CD14-positive monocyte (primary cell): Measurements from ENCODE around the gene PMM1. TPM values are rescaled to one million over a fixed set of nuclear protein-coding genes. Genes with fewer than 3 reads are reported as not detected.
A peak's percentile ranks its signal among the peaks of the same experiment; 100 is the strongest.

Experiments used
- DNase-seq, 3 donors: peaks; one replicate each; pipeline ENCODE4 v3.0.0-alpha.2; 2011 to 2022
- H2AFZ ChIP-seq: 2 replicates; pipeline ENCODE4 v1.6.0; 2012; ENCODE audit warnings: mild to moderate bottlenecking, low read depth, low read length, inconsistent platforms; ENCODE audit not compliant: insufficient read depth, poor library complexity, severe bottlenecking
- H3K27ac ChIP-seq, 2 donors: 1 replicate in 1 of 2; 2 replicates in 1 of 2; pipeline ENCODE4 v1.5.1; 2012 to 2013; ENCODE audit warnings: low read length in 2 of 2, control low read depth in 1 of 2, inconsistent platforms in 1 of 2, low read depth in 1 of 2, mild to moderate bottlenecking in 1 of 2
- H3K27me3 ChIP-seq, 2 donors: one replicate each; pipeline versions ENCODE4 v1.6.0 to v1.6.1; 2011 to 2013; ENCODE audit warnings: low read length in 2 of 2; ENCODE audit not compliant: control insufficient read depth in 2 of 2, insufficient read depth in 2 of 2
- H3K36me3 ChIP-seq, 2 donors: replicated peaks in 1 of 2; 1 replicate in 1 of 2; 2 replicates in 1 of 2; pipeline versions ENCODE4 v1.5.1 to v1.6.1; 2012 to 2013; ENCODE audit warnings: low read length in 2 of 2, control low read depth in 1 of 2, inconsistent platforms in 1 of 2, mild to moderate bottlenecking in 1 of 2; ENCODE audit not compliant: insufficient read depth in 2 of 2, control insufficient read depth in 1 of 2
- H3K4me1 ChIP-seq, 2 donors: 1 replicate in 1 of 2; 2 replicates in 1 of 2; pipeline versions ENCODE4 v1.5.1 to v1.6.1; 2012 to 2013; ENCODE audit warnings: low read length in 2 of 2, control low read depth in 1 of 2, inconsistent platforms in 1 of 2, mild to moderate bottlenecking in 1 of 2, moderate library complexity in 1 of 2; ENCODE audit not compliant: insufficient read depth in 2 of 2, control insufficient read depth in 1 of 2
- H3K4me2 ChIP-seq: replicated peaks from 2 replicates; pipeline ENCODE3; 2012; ENCODE audit warnings: low read length, moderate library complexity, mild to moderate bottlenecking; ENCODE audit not compliant: poor library complexity, severe bottlenecking; ENCODE audit errors: extremely low read depth
- H3K4me3 ChIP-seq, 3 experiments: fragments of 200-600 bp in 1 of 3; sonication (generic) in 1 of 3; replicated peaks in 1 of 3; 1 replicate in 2 of 3; 2 replicates in 1 of 3; pipeline ENCODE4 v1.5.1; 2011 to 2013; ENCODE audit warnings: low read length in 3 of 3, mild to moderate bottlenecking in 3 of 3, control low read depth in 2 of 3, low read depth in 2 of 3, inconsistent platforms in 1 of 3, moderate library complexity in 1 of 3
- H3K79me2 ChIP-seq: 2 replicates; pipeline ENCODE4 v1.6.0; 2012; ENCODE audit warnings: mild to moderate bottlenecking, control low read depth, inconsistent platforms, low read length, moderate library complexity; ENCODE audit not compliant: insufficient read depth
- H3K9ac ChIP-seq: 2 replicates; pipeline ENCODE4 v1.6.0; 2017; ENCODE audit warnings: low read length, mild to moderate bottlenecking; ENCODE audit not compliant: insufficient read depth, poor library complexity, severe bottlenecking
- H3K9me3 ChIP-seq, 2 donors: replicated peaks in 1 of 2; 1 replicate in 1 of 2; 2 replicates in 1 of 2; pipeline versions ENCODE4 v1.5.1 to v1.6.1; 2012 to 2013; ENCODE audit warnings: low read length in 2 of 2, control low read depth in 1 of 2; ENCODE audit not compliant: control insufficient read depth in 1 of 2, insufficient read depth in 1 of 2
- H4K20me1 ChIP-seq: 2 replicates; pipeline ENCODE4 v1.6.0; 2012; ENCODE audit warnings: mild to moderate bottlenecking, low read length, control low read depth, moderate library complexity; ENCODE audit not compliant: insufficient read depth
- H3K27ac Mint-ChIP-seq, 7 donors: one replicate each; pipeline ENCODE4 v1.8.0; 2020; ENCODE audit warnings: mild to moderate bottlenecking in 7 of 7, mixed read lengths in 7 of 7, moderate library complexity in 6 of 7, inconsistent platforms in 2 of 7
- H3K27me3 Mint-ChIP-seq, 3 donors: one replicate each; pipeline ENCODE4 v1.8.0; 2021 to 2022; ENCODE audit warnings: low read depth in 3 of 3, mild to moderate bottlenecking in 3 of 3, mixed read lengths in 3 of 3, moderate library complexity in 3 of 3, inconsistent platforms in 1 of 3
- H3K36me3 Mint-ChIP-seq, 2 donors: one replicate each; pipeline ENCODE4 v1.8.0; 2020; ENCODE audit warnings: mixed read lengths in 2 of 2, inconsistent platforms in 1 of 2, mild to moderate bottlenecking in 1 of 2
- H3K4me1 Mint-ChIP-seq: one replicate; pipeline ENCODE4 v1.8.0; 2020; ENCODE audit warnings: mild to moderate bottlenecking, mixed read lengths
- H3K4me3 Mint-ChIP-seq, 2 donors: one replicate each; pipeline ENCODE4 v1.8.0; 2020; ENCODE audit warnings: mild to moderate bottlenecking in 2 of 2, mixed read lengths in 2 of 2, moderate library complexity in 1 of 2
- H3K9me3 Mint-ChIP-seq, 7 donors: one replicate each; pipeline ENCODE4 v1.8.0; 2020 to 2022; ENCODE audit warnings: mixed read lengths in 7 of 7, mild to moderate bottlenecking in 6 of 7, moderate library complexity in 6 of 7, inconsistent platforms in 2 of 7
- CTCF ChIP-seq: fragments of 200-600 bp; IDR thresholded peaks from one replicate; pipeline ENCODE4 v1.8.0; 2022; ENCODE audit warnings: antibody characterized with exemption, mild to moderate bottlenecking
- WGBS: methylation state at CpG from one replicate; pipeline ENCODE4 v1.1.5; 2013; ENCODE audit warnings: missing lambda C conversion rate; ENCODE audit not compliant: insufficient coverage; 5-methylcytosine and 5-hydroxymethylcytosine counted together
- intact Hi-C, 2 donors: fragments of 100-400 bp; cut with micrococcal nuclease; formaldehyde crosslinking; loops; one replicate each; pipeline versions ENCODE4 v1.15.0 to v1.15.1; 2023
- polyA plus RNA-seq, 3 donors: library from polyadenylated mRNA; depleted of rRNA in 1 of 3; unstranded in 2 of 3; stranded (reverse) in 1 of 3; fragments of 300-500 nt in 2 of 3; fragments of >200 nt in 1 of 3; fragmentation: Illumina TruSeq in 2 of 3; gene quantifications; 1 replicate in 2 of 3; 2 replicates in 1 of 3; pipeline ENCODE4 v1.2.3, GENCODE V29; 2012 to 2021

Gene PMM1
- polyA plus RNA-seq, 3 donors, result 15.6 to 32.4 (median 23.5) TPM

- Histone ChIP-seq H4K20me1 (no peaks in the 10 kb centered on the region), H3K4me3 (no peak overlapping the region), H3K36me3 (peaks cover 30 to 61% of the 10 kb centered on the region in 2 donors), H3K27me3 (no peaks in the 10 kb centered on the region), H3K27ac (no peak overlapping the region), H3K9ac (no peak overlapping the region), H2AFZ (no peak overlapping the region), H3K79me2 (no peaks in the 10 kb centered on the region), H3K4me2 (no peak overlapping the region), H3K9me3 (no peaks in the 10 kb centered on the region), H3K4me1 (no peaks in the 10 kb centered on the region)
- Mint-ChIP-seq H3K36me3 (peaks cover 51 to 53% of the 10 kb centered on the region in 2 donors), H3K27ac (peak overlapping the region in 1 of 7 donors; percentile 50), H3K27me3 (peaks cover 3 to 8% (median 4%) of the 10 kb centered on the region in 3 donors), H3K9me3 (peaks cover 0 to 2% (median 0%) of the 10 kb centered on the region in 7 donors), H3K4me1 (no peaks in the 10 kb centered on the region), H3K4me3 (no peak overlapping the region)
- WGBS, result 100% methylated on average over 1 of the region's 8 CpGs
- TF ChIP-seq CTCF, result no peak
- intact Hi-C loops, result loop anchor here in 1 of 2 donors (5.0 to 10.0 kb wide), 2 partner anchors 57 to 194 kb away; partner anchors contain the start of gene POLR3H
- no peak for DNase-seq
Measured at GRCh38 chr22:41598891-41599635, 9.4 kb upstream of the PMM1 start.

- H3K27ac ChIP-seq, result no peak overlapping the region
- H3K36me3 ChIP-seq, result peaks cover 25 to 51% of the 10 kb centered on the region in 2 donors
- H3K27me3 Mint-ChIP-seq, result peaks cover 4 to 8% (median 4%) of the 10 kb centered on the region in 3 donors
- no peak overlapping the region for H3K9ac ChIP-seq
- H3K4me2 ChIP-seq, result no peak overlapping the region
- no peaks in the 10 kb centered on the region for H3K9me3 ChIP-seq
- intact Hi-C loops, result loop anchor here in 1 of 2 donors (5.0 to 10.0 kb wide), 2 partner anchors 56 to 193 kb away; partner anchors contain the start of gene POLR3H
- no peak for DNase-seq
- no CpG with 5 or more reads among the region's 5 CpGs for WGBS
- no peak overlapping the region for H2AFZ ChIP-seq
- peaks cover 0 to 2% (median 0%) of the 10 kb centered on the region in 7 donors for H3K9me3 Mint-ChIP-seq
- H3K27me3 ChIP-seq, result no peaks in the 10 kb centered on the region
- H3K36me3 Mint-ChIP-seq, result peaks cover 43 to 45% of the 10 kb centered on the region in 2 donors
- H3K4me3 Mint-ChIP-seq, result no peak overlapping the region
- H3K4me3 ChIP-seq, result no peak overlapping the region
- H3K27ac Mint-ChIP-seq, result peak overlapping the region in 1 of 7 donors; percentile 21
- no peaks in the 10 kb centered on the region for H3K4me1 Mint-ChIP-seq
- H4K20me1 ChIP-seq, result no peaks in the 10 kb centered on the region
- H3K4me1 ChIP-seq, result no peaks in the 10 kb centered on the region
- H3K79me2 ChIP-seq, result no peaks in the 10 kb centered on the region
- no peak for TF ChIP-seq CTCF
Measured at GRCh38 chr22:41598081-41598480, 8.4 kb upstream of the PMM1 start.
